SK-N-SH treated with all-trans-retinoic acid at 6 μM for 48 hours (cell line): ENCODE data around the gene EGLN2.

ENCODE experiments used
- ARNTL ChIP-seq: fragments of 450-650 bp; formaldehyde crosslinking; IDR thresholded peaks from 2 replicates; pipeline ENCODE4 v1.5.0; 2020; ENCODE audit warnings: low read depth, mild to moderate bottlenecking, moderate library complexity, borderline replicate concordance
- CSDC2 ChIP-seq: fragments of 250-450 bp; sonication (Bioruptor Pico); IDR thresholded peaks from 2 replicates; pipeline ENCODE4 v1.5.0; 2020; ENCODE audit warnings: mild to moderate bottlenecking, moderate library complexity
- CSRNP3 ChIP-seq: fragments of 250-450 bp; sonication (Bioruptor Pico); IDR thresholded peaks from 2 replicates; pipeline ENCODE4 v1.5.1; 2021; ENCODE audit warnings: mild to moderate bottlenecking, moderate library complexity
- PATZ1 ChIP-seq: fragments of 250-450 bp; sonication (Bioruptor Pico); IDR thresholded peaks from 2 replicates; pipeline ENCODE4 v1.8.0; 2020; ENCODE audit warnings: mild to moderate bottlenecking, moderate library complexity, borderline replicate concordance
- ZFP3 ChIP-seq: fragments of 250-450 bp; sonication (Bioruptor Pico); IDR thresholded peaks from 2 replicates; pipeline ENCODE4 v1.5.0; 2020; ENCODE audit warnings: mild to moderate bottlenecking, moderate library complexity
- ZNF565 ChIP-seq: fragments of 450-650 bp; formaldehyde crosslinking; conservative IDR thresholded peaks from 2 replicates; pipeline ENCODE4 v1.5.0; 2020; ENCODE audit warnings: low read depth, mild to moderate bottlenecking, moderate library complexity
- ZNF8 ChIP-seq: fragments of 450-650 bp; formaldehyde crosslinking; IDR thresholded peaks from 2 replicates; pipeline ENCODE4 v1.5.0; 2020; ENCODE audit warnings: mild to moderate bottlenecking, moderate library complexity

GRCh38 chr19:40759352-40759751 is 39.6 kb upstream of the EGLN2 start:
- TF ChIP-seq ZNF8: no peak
- TF ChIP-seq CSDC2 (CRISPR knock-in tag): no peak
- no peak for TF ChIP-seq ZNF565 (CRISPR knock-in tag)
- TF ChIP-seq PATZ1 (CRISPR knock-in tag): no peak
- TF ChIP-seq ARNTL: no peak
- no peak for TF ChIP-seq CSRNP3 (CRISPR knock-in tag)
- no peak for TF ChIP-seq ZFP3 (CRISPR knock-in tag)
